DND-41 (cell line): ENCODE measurements around the gene CCDC40.
A peak's percentile ranks its signal among the peaks of the same experiment; 100 is the strongest.

ENCODE experiments used
- CTCF ChIP-seq: IDR thresholded peaks from 2 replicates; pipeline ENCODE4 v1.5.1; 2012; ENCODE audit warnings: borderline replicate concordance, low read length, moderate library complexity, mild to moderate bottlenecking; ENCODE audit not compliant: poor library complexity, severe bottlenecking; ENCODE audit errors: extremely low read depth
- EZH2 ChIP-seq: IDR thresholded peaks from 3 replicates; pipeline ENCODE4 v1.6.1; 2012; ENCODE audit warnings: borderline replicate concordance, low read depth, mild to moderate bottlenecking, moderate library complexity, low read length, inconsistent platforms; ENCODE audit not compliant: severe bottlenecking

- TF ChIP-seq CTCF (peak; percentile 97), EZH2 (no peak)
These were observed 28.0 kb upstream of the CCDC40 start for GRCh38 chr17:80008383-80008840.
